Measurements from ENCODE around the gene NDUFA6.
"Not testable (repeated sequence)": the region's sequence is repeated elsewhere in the genome, so short reads cannot be mapped to it uniquely, and the experiment has no call there.

NDUFA6 gene

DNA sequence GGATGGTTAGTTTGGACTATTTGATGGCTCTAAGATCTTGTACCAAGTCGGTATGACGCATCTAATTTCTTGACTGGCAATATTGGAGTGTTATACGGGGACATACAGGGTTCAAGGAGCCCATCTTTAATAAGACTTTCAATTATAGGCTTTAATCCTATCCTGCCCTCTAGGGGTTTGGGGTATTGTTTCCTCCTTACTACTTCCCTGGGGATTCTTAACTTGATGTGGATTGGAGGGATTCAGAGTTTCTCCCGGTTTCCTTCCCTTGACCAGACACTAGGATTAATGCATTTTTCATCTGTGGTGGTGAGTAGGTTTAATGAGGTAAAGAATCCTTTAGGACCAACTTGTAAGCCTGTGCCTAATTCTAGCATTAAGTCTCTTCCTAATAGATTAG is 21.2 kb upstream of the NDUFA6 start:
- no peak for DNase-seq

DNA sequence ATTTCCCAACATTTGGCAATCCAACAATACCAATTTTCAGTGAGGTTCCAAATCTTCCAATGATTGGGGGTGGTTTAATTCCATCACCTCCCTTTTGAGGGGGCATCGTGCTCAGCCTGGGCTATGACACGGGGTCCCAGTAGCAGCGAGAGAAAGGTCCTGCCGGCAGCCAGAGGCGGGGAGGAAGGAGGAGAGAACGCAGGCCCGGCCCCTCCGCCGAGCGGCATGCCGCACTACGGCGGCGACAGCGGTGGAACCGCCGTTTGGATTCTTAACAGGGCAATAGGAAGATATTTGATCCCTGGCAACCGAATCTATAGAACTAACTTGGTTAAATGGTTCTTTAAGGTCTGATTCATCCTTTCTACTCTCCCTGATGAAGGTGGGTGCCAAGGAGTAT is 18.3 kb upstream of the NDUFA6 start:
- no peak for DNase-seq

- not testable (repeated sequence) for DNase-seq
Observed at GRCh38 chr22:42104332-42104860, 13.8 kb upstream of the NDUFA6 start.

DNA sequence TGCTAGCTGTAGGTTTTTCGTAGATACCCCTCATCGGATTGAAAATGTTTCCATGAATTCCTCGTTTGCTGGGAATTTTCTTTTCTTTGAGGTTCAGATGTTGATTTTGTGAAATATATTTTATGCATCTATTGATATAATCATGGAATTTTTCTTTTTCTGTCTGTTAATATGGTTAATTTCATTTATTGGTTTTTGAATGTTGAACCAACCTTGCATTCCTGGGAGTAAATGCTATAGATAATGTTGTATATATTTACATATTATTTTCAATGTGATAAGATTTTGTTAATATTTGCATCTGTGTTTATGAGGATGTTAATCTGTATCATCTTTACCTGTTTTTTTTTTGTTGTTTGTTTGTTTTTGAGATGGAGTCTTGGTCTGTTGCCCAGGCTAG is 10.6 kb upstream of the NDUFA6 start:
- no peak for DNase-seq

DNA sequence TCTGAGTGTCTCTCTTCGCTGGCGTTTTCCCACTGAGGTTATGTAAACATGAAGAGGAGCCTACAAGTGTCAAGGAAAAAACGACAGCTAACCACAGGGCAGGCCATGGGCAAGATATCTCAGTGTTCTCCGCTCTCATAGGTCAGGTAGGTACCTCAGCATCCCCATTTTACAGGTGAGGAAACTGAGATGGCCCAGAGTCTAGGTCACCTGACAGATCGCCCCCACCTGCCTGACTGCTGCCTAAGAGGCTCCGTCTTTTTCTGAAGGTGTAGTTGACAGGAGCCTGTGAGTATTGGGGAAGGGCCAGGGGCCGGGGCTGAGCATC is 847 bp upstream of the NDUFA6 start:
- no peak for DNase-seq

DNA sequence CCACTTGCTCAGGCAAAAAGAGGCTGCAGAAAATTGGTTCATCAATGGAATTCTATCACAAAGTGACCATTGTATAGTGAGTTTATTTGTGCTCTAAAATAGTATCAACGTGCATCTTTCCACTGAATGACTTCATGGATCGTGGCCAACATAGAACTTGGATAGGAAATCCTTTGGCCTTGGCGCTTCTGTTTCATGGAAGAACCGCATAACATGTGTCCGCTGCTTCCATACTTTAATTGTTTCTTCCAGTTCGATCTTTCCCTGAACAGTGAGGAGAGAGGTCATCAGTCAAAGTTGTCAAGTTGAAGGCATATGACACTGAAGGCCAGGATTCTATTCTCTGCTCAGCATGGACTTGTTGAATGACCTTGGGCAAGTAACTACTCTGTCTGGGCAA is 4.5 kb downstream of the NDUFA6 start:
- no peak for DNase-seq

GRCh38 chr22:42084874-42085273 is 5.7 kb downstream of the NDUFA6 start:
- no peak for DNase-seq

DNA sequence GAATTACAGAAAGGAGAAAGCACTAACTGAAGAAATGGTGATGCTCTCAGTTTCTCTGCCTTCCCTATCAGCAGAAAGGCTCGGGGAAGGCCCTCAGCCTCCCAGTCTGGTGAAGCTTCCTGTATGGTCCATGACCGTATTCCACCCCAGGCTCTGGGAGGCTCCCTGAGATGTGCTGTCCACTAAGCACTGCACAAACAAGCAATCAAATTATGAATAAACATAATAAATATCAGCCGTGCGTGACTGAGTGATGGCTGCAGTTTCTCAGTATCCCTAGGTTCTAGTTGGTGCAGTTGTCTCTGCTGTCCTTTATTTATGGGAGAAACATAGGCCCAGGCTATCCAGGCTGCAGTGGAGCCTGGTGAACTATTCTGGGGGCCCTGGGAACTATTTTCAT is 7.5 kb downstream of the NDUFA6 start:
- no peak for DNase-seq

- DNase-seq, result no peak
Observed at GRCh38 chr22:42080287-42080686, 10.3 kb downstream of the NDUFA6 start.

DNA sequence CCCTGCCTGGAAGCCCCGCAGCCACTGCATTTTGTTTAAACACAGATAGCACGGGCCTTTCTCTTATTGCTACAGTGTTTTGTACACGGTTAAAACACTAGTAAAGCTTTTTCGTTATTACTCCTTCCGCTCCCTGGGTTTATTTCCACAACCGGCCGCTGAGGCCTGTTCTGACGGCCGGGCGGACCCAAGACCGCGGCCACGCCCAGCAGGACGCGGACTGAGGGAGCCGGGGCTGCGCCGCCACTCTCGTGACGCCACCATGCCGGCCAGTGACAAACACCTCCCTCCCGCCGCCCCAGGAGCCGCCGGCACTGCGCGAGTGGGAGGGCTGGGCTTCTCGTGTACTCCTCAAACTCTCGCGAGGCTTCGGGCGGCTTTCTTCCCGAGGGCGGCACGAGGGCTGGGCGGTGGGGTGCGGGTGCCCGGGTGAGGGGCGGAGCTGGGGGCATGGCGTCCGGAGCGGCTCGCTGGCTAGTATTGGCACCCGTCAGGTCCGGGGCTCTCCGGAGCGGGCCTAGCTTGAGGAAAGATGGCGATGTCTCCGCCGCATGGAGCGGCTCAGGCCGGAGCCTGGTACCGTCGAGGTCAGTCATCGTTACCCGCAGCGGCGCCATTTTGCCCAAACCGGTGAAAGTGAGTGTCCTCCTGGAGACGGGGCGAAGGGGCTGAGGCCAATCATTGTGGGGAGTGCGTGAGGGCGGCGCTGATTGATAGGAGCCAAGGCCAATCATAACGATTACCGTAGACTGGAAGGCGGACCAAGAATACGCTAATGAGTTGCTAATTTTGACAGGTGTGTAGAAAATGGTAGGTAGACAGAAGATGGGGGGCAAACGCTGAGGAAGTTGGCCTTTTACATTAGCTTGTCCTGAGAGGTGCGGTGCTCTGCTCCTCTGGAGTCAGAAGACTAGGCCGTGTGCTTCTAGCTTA is 11.0 kb downstream of the NDUFA6 start, which contains the start of gene SMDT1:
Gene SMDT1, plus strand, starts transcription at position 382 of the 933 bp plus-strand sequence. Its CDS starts 69 bp downstream, at position 451.
- peak; percentile 94 to 98 (median 96) for DNase-seq

- DNase-seq, result no peak
Observed at GRCh38 chr22:42078469-42079318, 11.9 kb downstream of the NDUFA6 start.

GRCh38 chr22:42077486-42078125 is 13.0 kb downstream of the NDUFA6 start:
- no peak for DNase-seq

GRCh38 chr22:42076764-42077485 is 13.6 kb downstream of the NDUFA6 start:
- no peak for DNase-seq

DNA sequence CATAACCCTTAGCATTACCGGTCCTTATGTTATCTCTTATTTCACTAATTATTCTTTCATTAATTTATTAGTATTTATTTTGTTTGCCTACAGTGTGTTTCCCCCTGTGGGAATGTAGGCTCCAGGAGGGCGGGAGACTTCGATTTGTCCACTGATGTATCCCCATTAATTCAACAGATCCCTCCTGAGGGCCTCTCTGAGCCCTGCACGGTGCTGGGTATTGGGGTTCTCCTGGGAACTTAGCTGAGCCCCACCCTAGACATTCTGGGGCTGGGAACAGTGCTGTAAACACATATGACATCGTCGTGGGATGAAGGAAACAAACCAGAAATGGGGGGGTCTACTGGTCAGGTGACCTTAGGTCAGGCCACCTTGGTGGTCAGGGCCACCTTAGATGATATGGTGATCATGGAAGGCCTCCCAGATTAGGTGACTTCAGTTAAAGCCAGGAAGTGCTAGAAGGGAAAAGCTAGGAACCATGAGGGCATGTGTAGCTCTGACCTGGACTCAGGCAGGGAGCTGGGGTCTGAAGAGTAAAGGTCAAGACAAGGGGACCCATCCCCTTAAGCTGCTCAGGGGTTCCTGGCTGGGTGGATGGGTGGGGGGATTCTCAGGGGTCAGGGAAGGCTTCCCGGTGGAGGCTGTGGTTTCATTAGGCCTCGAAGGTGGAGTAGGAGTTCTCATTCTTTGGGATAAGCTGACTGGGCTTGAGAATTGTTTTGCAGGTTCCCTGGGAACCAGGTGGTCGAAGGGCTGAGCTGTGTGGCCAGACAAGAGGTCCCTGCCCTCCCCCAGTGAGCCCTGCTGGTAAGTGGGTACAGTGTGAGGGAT is 15.5 kb downstream of the NDUFA6 start:
- no peak for DNase-seq

- DNase-seq, result peak; percentile 23 to 45 (median 36)
Observed at GRCh38 chr22:42074132-42074811, 16.3 kb downstream of the NDUFA6 start, which contains the start of gene PHETA2. TSS of gene PHETA2 (plus strand) at chr22:42074248. CDS start at chr22:42077294, 3,046 bp downstream.

DNA sequence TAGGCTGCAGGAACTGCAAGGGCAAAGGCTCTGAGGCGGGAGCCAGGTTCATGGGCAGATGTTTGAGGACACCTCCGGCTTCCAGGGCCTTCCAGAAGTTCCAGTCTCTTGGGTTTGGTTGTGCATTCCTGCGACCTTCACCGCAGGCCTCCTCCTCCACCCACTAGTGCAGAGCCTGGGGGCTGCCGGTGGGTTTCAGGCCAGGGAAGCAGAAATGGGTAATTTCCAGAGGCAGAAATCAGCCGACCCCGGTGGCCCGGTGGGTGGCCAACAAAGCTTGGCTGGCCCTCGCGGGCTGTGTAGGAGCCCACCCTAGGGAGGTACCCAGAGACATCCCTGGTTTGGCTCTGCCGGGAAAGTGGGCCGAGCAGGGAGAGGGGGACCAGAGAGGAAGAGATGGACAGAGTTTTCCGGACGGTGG is 16.9 kb downstream of the NDUFA6 start:
- DNase-seq, result no peak

- DNase-seq, result no peak
Observed at GRCh38 chr22:42072606-42073330, 17.8 kb downstream of the NDUFA6 start.

DNA sequence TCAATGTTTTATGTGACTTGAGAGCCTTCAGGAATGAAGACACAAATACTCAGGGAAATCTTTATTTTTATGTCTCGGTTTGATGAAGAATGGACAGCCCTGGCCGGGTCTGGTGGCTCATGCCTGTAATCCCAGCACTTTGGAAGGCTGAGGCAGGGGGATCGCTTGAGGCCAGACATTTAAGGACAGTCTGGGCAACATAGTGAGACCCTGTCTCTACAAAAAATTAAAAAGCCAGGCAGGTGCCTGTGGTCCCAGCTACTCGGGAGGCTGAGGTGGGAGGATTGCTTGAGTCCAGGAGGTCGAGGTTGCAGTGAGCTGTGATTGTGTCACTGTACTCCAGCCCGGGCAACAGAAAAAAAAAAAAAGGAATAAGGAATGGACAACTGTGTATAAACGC is 19.1 kb downstream of the NDUFA6 start:
- not testable (repeated sequence) for DNase-seq

DNA sequence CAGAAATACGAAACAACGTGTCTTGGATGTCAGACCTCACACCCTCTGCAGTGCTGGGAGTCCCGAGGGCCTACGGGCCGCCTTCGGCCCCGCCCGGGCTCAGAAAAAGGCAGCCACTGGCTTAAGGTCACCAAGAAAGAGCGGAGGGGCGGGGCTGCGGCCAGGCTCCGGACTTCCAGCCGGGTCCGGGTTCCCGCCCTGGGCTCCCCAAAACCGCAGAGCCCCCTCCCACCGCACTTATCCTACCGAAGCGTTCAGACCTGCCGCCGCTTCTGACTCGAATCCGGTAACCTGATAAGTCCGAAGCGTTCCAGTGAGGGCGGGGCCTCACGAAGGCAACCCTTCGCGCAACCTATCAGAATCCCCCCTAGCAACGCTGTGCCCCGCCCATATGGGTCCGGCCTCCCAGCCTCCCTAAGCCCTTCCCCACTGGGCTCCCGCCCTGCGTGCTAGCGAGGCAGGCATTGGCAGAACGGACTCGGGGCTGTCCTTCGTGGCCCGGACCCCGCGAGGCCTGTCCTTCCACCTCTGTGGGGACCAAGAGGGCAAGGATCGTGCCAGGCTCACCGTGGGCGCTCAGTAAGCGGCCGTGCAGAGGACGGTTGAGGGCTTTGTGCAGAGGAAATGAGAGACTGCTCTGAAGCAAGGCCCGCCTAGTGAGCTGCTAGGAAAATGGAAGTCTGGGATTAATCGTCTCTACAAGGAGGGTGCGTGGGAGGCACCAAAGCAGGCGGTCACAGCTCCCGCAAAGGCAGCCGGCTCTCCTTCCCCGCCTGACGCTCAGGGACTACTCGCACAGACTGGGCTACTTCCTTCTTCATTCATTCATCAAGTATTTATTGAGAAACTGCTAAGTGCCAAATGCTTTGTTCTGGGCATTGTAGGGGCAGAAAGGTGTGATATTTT is 19.8 kb downstream of the NDUFA6 start, which contains the start of gene NAGA:
Gene NAGA, minus strand, starts transcription at position 296 of the 906 bp plus-strand sequence. CDS start 515 bp downstream, outside the sequence.
- DNase-seq, result peak; percentile 78 to 83 (median 81)

Data from activated CD4-positive, CD25-positive, alpha-beta regulatory T cell (primary cell).